ENCODE measurements around the gene UBE2Q2. TPM values are rescaled to one million over a fixed set of nuclear protein-coding genes. Genes with fewer than 3 reads are reported as not detected.
A peak's percentile ranks its signal among the peaks of the same experiment; 100 is the strongest.

The UBE2Q2 gene
- total and polyA plus RNA-seq, 7 donors: 9.3 to 32.2 (median 15.9) TPM

DNA sequence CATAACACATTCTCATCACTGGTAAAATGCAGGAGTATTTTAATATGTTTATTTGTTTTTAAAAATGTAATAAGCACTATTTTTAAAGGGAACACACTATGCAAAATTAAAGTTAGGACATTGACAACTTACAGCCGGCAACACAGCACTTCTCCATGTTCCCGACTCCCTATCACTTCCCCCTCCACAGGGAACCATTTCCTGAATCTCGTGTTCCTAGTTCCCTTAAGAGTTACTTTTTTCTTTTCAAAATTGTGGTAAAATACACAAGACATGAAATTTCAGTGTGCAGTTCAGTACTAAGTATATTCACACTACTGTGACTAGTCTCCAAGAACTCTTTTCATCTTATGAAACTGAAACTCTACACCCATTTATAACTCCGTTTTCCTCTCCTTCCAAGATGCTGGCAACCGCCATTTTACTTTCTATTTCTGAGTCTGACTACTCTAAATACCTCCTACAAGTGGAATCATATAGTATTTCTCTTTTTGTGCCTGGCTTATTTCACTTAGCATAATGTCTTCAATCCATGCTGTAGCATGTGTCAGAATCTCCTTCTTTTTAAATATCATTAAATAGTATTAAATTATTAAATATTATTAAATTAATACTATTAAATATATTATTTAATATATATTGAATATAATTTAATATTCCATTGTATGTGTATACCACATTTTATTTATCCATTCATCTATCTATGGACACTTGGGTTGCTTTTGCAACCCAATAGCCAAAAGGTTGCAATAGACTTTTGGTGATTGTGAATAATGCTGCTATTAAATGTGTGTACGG, 25.9 kb upstream of the UBE2Q2 start:
- DNase-seq (no peak), ATAC-seq (peak; percentile 42 to 93 (median 66))
- Histone ChIP-seq H3K9me3 (no peaks in the 10 kb centered on the region), H3K4me1 (no peaks in the 10 kb centered on the region), H3K27me3 (ENCODE audit: insufficient read depth in 3 of 3, low read length in 2 of 3) (no peaks in the 10 kb centered on the region), H3K4me3 (peak overlapping the region; percentile 44), H3K27ac (no peak overlapping the region), H3K36me3 (ENCODE audit: insufficient read depth in 1 of 2, low read depth in 1 of 2) (no peaks in the 10 kb centered on the region)
- intact Hi-C loops (cut with DNase I): loop anchor here in 1 of 2 donors (10.0 kb wide), 1 partner anchor 327 kb away; no protein-coding TSS in a partner anchor
- TF ChIP-seq, protein P1, sequence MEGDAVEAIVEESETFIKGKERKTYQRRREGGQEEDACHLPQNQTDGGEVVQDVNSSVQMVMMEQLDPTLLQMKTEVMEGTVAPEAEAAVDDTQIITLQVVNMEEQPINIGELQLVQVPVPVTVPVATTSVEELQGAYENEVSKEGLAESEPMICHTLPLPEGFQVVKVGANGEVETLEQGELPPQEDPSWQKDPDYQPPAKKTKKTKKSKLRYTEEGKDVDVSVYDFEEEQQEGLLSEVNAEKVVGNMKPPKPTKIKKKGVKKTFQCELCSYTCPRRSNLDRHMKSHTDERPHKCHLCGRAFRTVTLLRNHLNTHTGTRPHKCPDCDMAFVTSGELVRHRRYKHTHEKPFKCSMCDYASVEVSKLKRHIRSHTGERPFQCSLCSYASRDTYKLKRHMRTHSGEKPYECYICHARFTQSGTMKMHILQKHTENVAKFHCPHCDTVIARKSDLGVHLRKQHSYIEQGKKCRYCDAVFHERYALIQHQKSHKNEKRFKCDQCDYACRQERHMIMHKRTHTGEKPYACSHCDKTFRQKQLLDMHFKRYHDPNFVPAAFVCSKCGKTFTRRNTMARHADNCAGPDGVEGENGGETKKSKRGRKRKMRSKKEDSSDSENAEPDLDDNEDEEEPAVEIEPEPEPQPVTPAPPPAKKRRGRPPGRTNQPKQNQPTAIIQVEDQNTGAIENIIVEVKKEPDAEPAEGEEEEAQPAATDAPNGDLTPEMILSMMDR (IDR thresholded peaks at IDR 0.05): no peak
- WGBS, 3 donors: 28 to 53% (median 46%) methylated on average over 6 of the region's 6 CpGs

DNA sequence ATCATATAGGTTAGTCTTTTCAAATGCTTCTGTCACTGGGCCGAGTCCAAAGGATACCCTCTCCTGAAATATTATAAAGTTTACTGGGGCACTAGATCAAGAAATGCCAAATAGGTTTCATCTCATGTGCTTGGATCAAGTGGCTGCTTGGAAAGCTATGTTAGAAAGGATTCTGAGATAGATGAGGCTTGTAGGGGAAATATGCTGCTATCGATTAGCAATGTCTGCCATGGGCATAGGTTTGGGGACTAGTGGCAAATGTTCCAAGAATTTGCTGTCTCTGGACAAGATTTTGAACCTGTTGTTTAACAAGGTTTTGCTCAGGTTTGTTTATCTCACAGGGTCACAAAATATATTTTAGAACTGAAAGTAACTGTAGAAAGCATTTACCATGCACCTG, 23.0 kb upstream of the UBE2Q2 start:
- no peak overlapping the region for H3K4me3 ChIP-seq
- DNase-seq (no peak), ATAC-seq (no peak)
- H3K4me1 ChIP-seq: no peaks in the 10 kb centered on the region
- intact Hi-C loops (cut with DNase I): no loop called here
- no peaks in the 10 kb centered on the region for H3K27me3 ChIP-seq (ENCODE audit: insufficient read depth in 3 of 3, low read length in 2 of 3)
- WGBS, 3 donors: 90 to 94% (median 91%) methylated on average over 2 of the region's 2 CpGs
- no peaks in the 10 kb centered on the region for H3K9me3 ChIP-seq
- TF ChIP-seq, protein P1 (IDR thresholded peaks at IDR 0.05): no peak
- H3K27ac ChIP-seq: no peak overlapping the region
- no peaks in the 10 kb centered on the region for H3K36me3 ChIP-seq (ENCODE audit: insufficient read depth in 1 of 2, low read depth in 1 of 2)

DNA sequence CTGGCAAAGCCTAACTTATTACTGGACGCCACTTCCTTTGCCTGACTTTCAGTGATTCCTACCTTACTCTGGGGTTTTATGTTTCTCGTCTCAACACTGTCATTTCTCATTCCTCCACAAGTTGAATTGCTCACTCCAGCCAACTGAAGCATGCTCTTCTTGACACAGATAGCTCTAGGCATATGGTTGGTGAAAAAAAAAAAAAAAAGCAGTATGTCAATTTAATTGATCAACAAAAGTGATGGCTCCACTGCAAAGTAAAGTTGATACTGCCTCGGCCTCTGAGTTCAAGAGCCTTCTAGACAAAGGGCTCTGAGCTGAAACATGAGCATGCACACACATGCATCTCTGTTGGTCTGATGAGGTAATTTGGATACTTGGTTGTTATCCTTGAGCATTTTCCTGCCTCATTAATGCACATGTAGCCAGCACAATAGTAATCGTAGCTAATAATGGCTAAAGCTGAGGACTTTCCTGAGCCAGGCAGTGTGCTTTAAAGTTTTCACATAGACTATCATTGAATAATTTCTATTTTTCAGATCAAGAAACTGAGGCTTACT, 21.4 kb upstream of the UBE2Q2 start:
- no peaks in the 10 kb centered on the region for H3K9me3 ChIP-seq
- WGBS, 3 donors: 93 to 95% (median 94%) methylated on average over 4 of the region's 4 CpGs
- no peak for ATAC-seq
- H3K27me3 ChIP-seq (ENCODE audit: insufficient read depth in 3 of 3, low read length in 2 of 3): no peaks in the 10 kb centered on the region
- no peaks in the 10 kb centered on the region for H3K4me1 ChIP-seq
- H3K27ac ChIP-seq: no peak overlapping the region
- DNase-seq: no peak
- intact Hi-C loops (cut with DNase I): no loop called here
- H3K36me3 ChIP-seq (ENCODE audit: insufficient read depth in 1 of 2, low read depth in 1 of 2): no peaks in the 10 kb centered on the region
- no peak overlapping the region for H3K4me3 ChIP-seq
- TF ChIP-seq, protein P1 (IDR thresholded peaks at IDR 0.05): no peak

DNA sequence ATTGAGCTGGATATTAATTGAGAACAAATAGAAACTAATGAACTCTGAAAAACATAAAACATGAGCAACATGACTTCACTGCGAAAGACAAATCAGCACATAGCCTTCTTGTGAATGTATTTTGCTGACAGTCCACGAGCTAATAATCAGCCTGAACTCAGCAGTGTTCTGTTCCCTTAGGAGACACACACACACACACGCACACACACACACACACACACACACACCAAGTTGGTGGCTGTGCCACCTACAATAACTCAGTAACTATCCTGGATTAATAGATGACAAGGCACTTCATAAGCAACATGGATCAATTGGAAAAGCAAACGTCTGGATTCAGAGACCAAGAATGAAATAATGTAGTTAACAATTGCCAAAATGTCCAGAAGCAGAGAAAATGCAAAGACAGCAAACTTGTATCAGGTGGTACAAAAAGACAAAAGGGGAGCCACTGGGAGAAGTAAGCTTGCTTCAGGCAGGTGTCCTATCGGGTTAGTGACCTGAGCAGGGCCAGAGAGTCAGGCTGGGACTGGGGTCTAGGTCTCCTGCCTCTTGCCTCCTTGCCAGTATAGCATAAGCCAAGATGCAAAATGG, 20.5 kb upstream of the UBE2Q2 start:
- H3K27ac ChIP-seq: no peak overlapping the region
- no peak for ATAC-seq
- intact Hi-C loops (cut with DNase I): no loop called here
- H3K4me3 ChIP-seq: no peak overlapping the region
- WGBS, 3 donors: 72 to 80% (median 77%) methylated on average over 5 of the region's 5 CpGs
- H3K27me3 ChIP-seq (ENCODE audit: insufficient read depth in 3 of 3, low read length in 2 of 3): no peaks in the 10 kb centered on the region
- DNase-seq: no peak
- H3K9me3 ChIP-seq: no peaks in the 10 kb centered on the region
- H3K36me3 ChIP-seq (ENCODE audit: insufficient read depth in 1 of 2, low read depth in 1 of 2): no peaks in the 10 kb centered on the region
- no peaks in the 10 kb centered on the region for H3K4me1 ChIP-seq
- TF ChIP-seq, protein P1 (IDR thresholded peaks at IDR 0.05): no peak
